GM12878 (cell line): ENCODE data around the gene MAST3. TPM values are rescaled to one million over a fixed set of nuclear protein-coding genes. Genes with fewer than 3 reads are reported as not detected.

Source experiments
- ATAC-seq: fragments of 200-7000 bp; cut with Tn5 transposase; 3 replicates; pipeline ENCODE4 v1.9.1; 2020; ENCODE audit warnings: mild to moderate bottlenecking, moderate library complexity
- BruUV-seq: library from RNA; stranded (reverse); fragments of 400-500 nt; replicated peaks from 2 replicates; lab custom pipeline; 2021; lab: Mats Ljungman, UMichigan
- CTCF ChIA-PET: fragments of 300-600 bp; sonication (Branson Sonifier 250); formaldehyde crosslinking; extraction: SDS; loops from one replicate; lab custom pipeline; 2021; ENCODE audit warnings: inconsistent platforms; lab: Yijun Ruan, JAX
- POLR2A ChIA-PET: fragments of 350-600 bp; formaldehyde crosslinking; extraction: SDS; loops from one replicate; lab custom pipeline; 2021; ENCODE audit warnings: inconsistent platforms; lab: Charles Lee
- RAD21 ChIA-PET: fragments of 300-600 bp; sonication (Branson Sonifier 250); formaldehyde crosslinking; loops from one replicate; lab custom pipeline; 2023; ENCODE audit warnings: antibody characterized with exemption; ENCODE audit not compliant: unreplicated experiment; lab: Charles Lee
- SMC1A ChIA-PET: fragments of 300-600 bp; sonication (Branson Sonifier 250); formaldehyde crosslinking; loops from one replicate; lab custom pipeline; 2023; ENCODE audit not compliant: unreplicated experiment, uncharacterized antibody; lab: Charles Lee
- DNase-seq: peaks from one replicate; pipeline ENCODE4 v3.0.0-alpha.2; 2011; ENCODE audit warnings: low read depth, low spot score
- FAIRE-seq: peaks from 3 replicates; lab custom pipeline; 2011; peaks lifted over from hg19 to GRCh38; lab: Jason Lieb, UNC
- H2AFZ ChIP-seq: 2 replicates; pipeline ENCODE4 v1.6.0; 2011; ENCODE audit warnings: low read depth, low read length, control low read depth; ENCODE audit not compliant: control insufficient read depth
- H3K27ac ChIP-seq: 2 replicates; pipeline ENCODE4 v1.5.1; 2011; ENCODE audit warnings: control low read depth; ENCODE audit not compliant: control insufficient read depth, insufficient read depth
- H3K27me3 ChIP-seq, 2 experiments: replicated peaks in 1 of 2; 2 replicates each; pipeline versions ENCODE4 v1.6.0 to v1.6.1; 2011; ENCODE audit warnings: low read length in 1 of 2; ENCODE audit not compliant: control insufficient read depth in 2 of 2, insufficient read depth in 2 of 2
- H3K36me3 ChIP-seq, 2 experiments: 2 replicates each; pipeline ENCODE4 v1.5.1; 2011; ENCODE audit warnings: low read length in 1 of 2; ENCODE audit not compliant: control insufficient read depth in 2 of 2, insufficient read depth in 2 of 2
- H3K4me1 ChIP-seq: 2 replicates; pipeline ENCODE4 v1.6.1; 2011; ENCODE audit warnings: mild to moderate bottlenecking, low read length, moderate library complexity, mixed read lengths; ENCODE audit not compliant: control insufficient read depth, insufficient read depth
- H3K4me2 ChIP-seq: 2 replicates; pipeline ENCODE4 v1.6.0; 2011; ENCODE audit warnings: control low read depth; ENCODE audit not compliant: control insufficient read depth, insufficient read depth
- H3K4me3 ChIP-seq: fragments of 200-600 bp; sonication (generic); 2 replicates; pipeline ENCODE4 v1.5.1; 2016
- H3K79me2 ChIP-seq: 2 replicates; pipeline ENCODE4 v1.6.0; 2011; ENCODE audit warnings: low read length; ENCODE audit not compliant: control insufficient read depth, insufficient read depth
- H3K9ac ChIP-seq: 2 replicates; pipeline ENCODE4 v1.8.0; 2011; ENCODE audit warnings: low read length, control low read depth, mixed read lengths; ENCODE audit not compliant: control insufficient read depth, insufficient read depth
- H3K9me3 ChIP-seq: replicated peaks from 3 replicates; pipeline ENCODE4 v1.5.1; 2011; ENCODE audit warnings: mild to moderate bottlenecking, low read length; ENCODE audit not compliant: control insufficient read depth, insufficient read depth
- H4K20me1 ChIP-seq: 2 replicates; pipeline ENCODE4 v1.6.0; 2011; ENCODE audit not compliant: control insufficient read depth, insufficient read depth
- BACH1 ChIP-seq: fragments of 450-650 bp; IDR thresholded peaks from 2 replicates; pipeline ENCODE4 v1.6.1; 2017; ENCODE audit warnings: mild to moderate bottlenecking, borderline replicate concordance
- CBX5 ChIP-seq: sonication (generic); IDR thresholded peaks from 2 replicates; pipeline ENCODE4 v1.6.1; 2016; ENCODE audit warnings: low read depth, moderate library complexity, mild to moderate bottlenecking, inconsistent platforms
- CEBPZ ChIP-seq: fragments of 150-350 bp; IDR thresholded peaks from 2 replicates; pipeline ENCODE4 v1.6.1; 2016; ENCODE audit warnings: low read depth, low read length
- CUX1 ChIP-seq: IDR thresholded peaks from 2 replicates; pipeline ENCODE4 v1.6.1; 2012; ENCODE audit warnings: improper control_type of control experiment, low read depth, low read length; ENCODE audit not compliant: insufficient replicate concordance
- FOS ChIP-seq: IDR thresholded peaks from 3 replicates; pipeline ENCODE4 v1.6.1; 2011; ENCODE audit warnings: borderline replicate concordance; ENCODE audit not compliant: insufficient read length; ENCODE audit errors: extremely low read depth
- HDAC6 ChIP-seq: fragments of 200-600 bp; sonication (generic); IDR thresholded peaks from one replicate; pipeline ENCODE4 v1.8.0; 2017; ENCODE audit warnings: antibody characterized with exemption; ENCODE audit not compliant: unreplicated experiment
- IRF4 ChIP-seq: IDR thresholded peaks from 2 replicates; pipeline ENCODE4 v1.6.1; 2011; ENCODE audit warnings: low read depth, low read length
- MLLT1 ChIP-seq: fragments of 450-650 bp; IDR thresholded peaks from 2 replicates; pipeline ENCODE4 v1.6.1; 2016; ENCODE audit warnings: mild to moderate bottlenecking
- POLR2AphosphoS5 ChIP-seq: IDR thresholded peaks from 2 replicates; pipeline ENCODE4 v1.6.1; 2011; ENCODE audit warnings: mild to moderate bottlenecking, low read length, inconsistent platforms
- SUPT20H ChIP-seq: IDR thresholded peaks from 2 replicates; pipeline ENCODE4 v1.6.1; 2011; ENCODE audit warnings: low read depth, mild to moderate bottlenecking, low read length, moderate library complexity, borderline replicate concordance; ENCODE audit not compliant: control insufficient read depth
- TARDBP ChIP-seq: IDR thresholded peaks from 2 replicates; pipeline ENCODE4 v1.6.1; 2016; ENCODE audit warnings: borderline replicate concordance
- WRNIP1 ChIP-seq: IDR thresholded peaks from 2 replicates; pipeline ENCODE4 v1.6.1; 2011; ENCODE audit warnings: low read depth, low read length, improper control_type of control experiment, borderline replicate concordance
- ZNF24 ChIP-seq: fragments of 450-650 bp; IDR thresholded peaks from 2 replicates; pipeline ENCODE4 v1.6.1; 2017; ENCODE audit warnings: antibody characterized with exemption, mild to moderate bottlenecking
- WGBS: methylation state at CpG from one replicate; pipeline ENCODE4 v1.1.6; 2016; ENCODE audit warnings: low lambda C conversion rate; ENCODE audit not compliant: insufficient replicate concordance, insufficient coverage; ENCODE audit errors: missing lambda C conversion rate; 5-methylcytosine and 5-hydroxymethylcytosine counted together
- in situ Hi-C: fragments of 300-500 bp; cut with MboI; formaldehyde crosslinking; loops from 9 replicates; pipeline ENCODE4 v1.14.3; 2018; ENCODE audit warnings: mixed read lengths
- intact Hi-C: fragments of 100-400 bp; cut with micrococcal nuclease; formaldehyde crosslinking; loops from one replicate; pipeline ENCODE4 v1.14.2; 2022; ENCODE audit not compliant: unreplicated experiment
- polyA plus RNA-seq, 11 experiments: library from polyadenylated mRNA; depleted of rRNA in 4 of 11; unstranded in 6 of 11; stranded (reverse) in 5 of 11; fragments of >200 nt; fragmentation: Nextera tagmentation in 4 of 11; fragmentation: Illumina TruSeq in 1 of 11; extraction: Ambion mirVana in 4 of 11; extraction: Trizol in 1 of 11; gene quantifications; 1 replicate in 1 of 11; 2 replicates in 10 of 11; pipeline versions ENCODE4 v1.2.1 to v1.2.3, GENCODE V29; 2011 to 2016; ENCODE audit warnings: inconsistent platforms in 2 of 11, missing spikeins in 2 of 11, low read depth in 1 of 11
- total RNA-seq, 4 experiments: library from RNA; depleted of rRNA in 3 of 4; stranded (reverse); fragments of >200 nt in 3 of 4; fragmentation: Illumina TruSeq in 1 of 4; extraction: Trizol in 1 of 4; gene quantifications; 2 replicates each; pipeline versions ENCODE4 v1.2.1 to v1.2.3, GENCODE V29; 2013 to 2021

Gene MAST3
- total and polyA plus RNA-seq, 10 of the 15 experiments (the other 5 are each of a cell fraction or from before 2014, with no cell fraction given): 3.0 to 22.2 (median 7.5) TPM

GRCh38 chr19:18113827-18114226 lies 16.2 kb downstream of the MAST3 start (continued):
- TF ChIP-seq HDAC6 (no peak), POLR2AphosphoS5 (no peak), FOS (no peak), CBX5 (no peak), ZNF24 (no peak)

- Histone ChIP-seq H3K9ac (no peak overlapping the region), H3K79me2 (peaks cover 17% of the 10 kb centered on the region), H3K4me1 (peaks cover 28% of the 10 kb centered on the region), H4K20me1 (no peaks in the 10 kb centered on the region), H3K27ac (no peak overlapping the region), H3K4me3 (no peak overlapping the region), H3K9me3 (no peaks in the 10 kb centered on the region), H3K36me3 (peaks cover 3 to 22% of the 10 kb centered on the region in 2 experiments), H3K27me3 (no peaks in the 10 kb centered on the region), H3K4me2 (no peak overlapping the region), H2AFZ (no peak overlapping the region)
- FAIRE-seq (no peak), ATAC-seq (no peak), DNase-seq (no peak)
- in situ Hi-C loops (no loop called here), intact Hi-C loops (no loop called here)
- CTCF ChIA-PET: interaction anchor here (1.5 to 6.3 kb wide), 3 partner anchors 37 to 137 kb away, joined by 11 to 48 read pairs (median 15); partner anchors contain the start of genes MPV17L2 and PIK3R2
- 89% methylated on average over 4 of the region's 4 CpGs for WGBS
- RAD21 ChIA-PET: interaction anchor here (1.8 to 2.3 kb wide), 2 partner anchors 10 to 53 kb away, joined by 9 to 13 read pairs; no protein-coding TSS in a partner anchor
- BruUV-seq: no TSS peak
- POLR2A ChIA-PET: interaction anchor here (0.6 kb wide), 1 partner anchor 34 kb away, joined by 4 read pairs; no protein-coding TSS in a partner anchor
- SMC1A ChIA-PET: no interaction called here
- no peak for TF ChIP-seq TARDBP
- TF ChIP-seq BACH1: no peak
- TF ChIP-seq WRNIP1: no peak
- no peak for TF ChIP-seq CUX1
- TF ChIP-seq IRF4: no peak
- no peak for TF ChIP-seq CEBPZ
- no peak for TF ChIP-seq SUPT20H
- TF ChIP-seq POLR2AphosphoS5: no peak
- no peak for TF ChIP-seq MLLT1
- TF ChIP-seq FOS: no peak
Observed at GRCh38 chr19:18114483-18114882, 16.9 kb downstream of the MAST3 start.
